HepG2 (cell line): Measurements from ENCODE around the gene B4GALT2. TPM values are rescaled to one million over a fixed set of nuclear protein-coding genes. Genes with fewer than 3 reads are reported as not detected.

Experiments used
- ADNP ChIP-seq: sonication (generic); formaldehyde crosslinking; IDR thresholded peaks from 2 replicates; pipeline ENCODE4 v1.4.0; 2020; ENCODE audit warnings: missing genetic modification reagents
- ATF1 ChIP-seq: IDR thresholded peaks from 2 replicates; pipeline ENCODE4 v1.6.1; 2016; ENCODE audit warnings: mild to moderate bottlenecking, control low read depth
- MXD4 ChIP-seq: IDR thresholded peaks from 2 replicates; pipeline ENCODE4 v1.6.1; 2016; ENCODE audit warnings: mild to moderate bottlenecking, missing biosample characterization, missing genetic modification reagents
- SMAD3 ChIP-seq: sonication (generic); formaldehyde crosslinking; IDR thresholded peaks from 2 replicates; pipeline ENCODE4 v1.4.0; 2020; ENCODE audit warnings: missing genetic modification reagents
- SP4 ChIP-seq: sonication (generic); formaldehyde crosslinking; IDR thresholded peaks from 2 replicates; pipeline ENCODE4 v1.8.1; 2023; ENCODE audit warnings: mild to moderate bottlenecking, missing genetic modification reagents
- SP5 ChIP-seq: IDR thresholded peaks from 2 replicates; pipeline ENCODE4 v1.6.1; 2016; ENCODE audit warnings: low read depth, borderline replicate concordance
- TARDBP ChIP-seq: sonication (generic); formaldehyde crosslinking; IDR thresholded peaks from 2 replicates; pipeline ENCODE4 v1.8.0; 2022; ENCODE audit warnings: mild to moderate bottlenecking, missing genetic modification reagents
- YEATS4 ChIP-seq: sonication (generic); formaldehyde crosslinking; IDR thresholded peaks from 2 replicates; pipeline ENCODE4 v1.4.0; 2020; ENCODE audit warnings: missing genetic modification reagents, borderline replicate concordance
- ZNF883 ChIP-seq: sonication (generic); formaldehyde crosslinking; IDR thresholded peaks from 2 replicates; pipeline ENCODE4 v1.5.1; 2020; ENCODE audit warnings: mild to moderate bottlenecking, missing genetic modification reagents; ENCODE audit errors: not compliant biosample characterization
- polyA plus RNA-seq, 8 experiments: library from polyadenylated mRNA; depleted of rRNA in 3 of 8; stranded (reverse) in 7 of 8; unstranded in 1 of 8; fragments of >200 nt; fragmentation: Illumina TruSeq in 4 of 8; extraction: Trizol in 4 of 8; gene quantifications; 2 replicates each; pipeline versions ENCODE4 v1.2.1 to v1.2.3, GENCODE V29; 2011 to 2016; ENCODE audit warnings: low read depth in 4 of 8, missing spikeins in 1 of 8, mixed read lengths in 1 of 8; ENCODE audit not compliant: insufficient read depth in 1 of 8
- total RNA-seq, 5 experiments: library from RNA; depleted of rRNA; stranded (reverse); fragments of >200 nt; fragmentation: Illumina TruSeq; extraction: Trizol; gene quantifications; 2 replicates each; pipeline ENCODE4 v1.2.3, GENCODE V29; 2016; ENCODE audit warnings: low read depth in 1 of 5
- TF ChIP-seq, protein P1 (sequence below): sonication (generic); formaldehyde crosslinking; IDR thresholded peaks from 2 replicates; pipeline ENCODE4 v1.4.0; 2020; ENCODE audit warnings: mild to moderate bottlenecking, missing genetic modification reagents
- TF ChIP-seq, protein P2 (sequence below): sonication (generic); formaldehyde crosslinking; IDR thresholded peaks from 2 replicates; pipeline ENCODE4 v1.4.0; 2020; ENCODE audit warnings: missing genetic modification reagents

The B4GALT2 gene
- total and polyA plus RNA-seq, 2 of the 13 experiments (the other 11 are each of a cell fraction or from before 2014, with no cell fraction given), result 41.9 to 78.0 TPM

DNA sequence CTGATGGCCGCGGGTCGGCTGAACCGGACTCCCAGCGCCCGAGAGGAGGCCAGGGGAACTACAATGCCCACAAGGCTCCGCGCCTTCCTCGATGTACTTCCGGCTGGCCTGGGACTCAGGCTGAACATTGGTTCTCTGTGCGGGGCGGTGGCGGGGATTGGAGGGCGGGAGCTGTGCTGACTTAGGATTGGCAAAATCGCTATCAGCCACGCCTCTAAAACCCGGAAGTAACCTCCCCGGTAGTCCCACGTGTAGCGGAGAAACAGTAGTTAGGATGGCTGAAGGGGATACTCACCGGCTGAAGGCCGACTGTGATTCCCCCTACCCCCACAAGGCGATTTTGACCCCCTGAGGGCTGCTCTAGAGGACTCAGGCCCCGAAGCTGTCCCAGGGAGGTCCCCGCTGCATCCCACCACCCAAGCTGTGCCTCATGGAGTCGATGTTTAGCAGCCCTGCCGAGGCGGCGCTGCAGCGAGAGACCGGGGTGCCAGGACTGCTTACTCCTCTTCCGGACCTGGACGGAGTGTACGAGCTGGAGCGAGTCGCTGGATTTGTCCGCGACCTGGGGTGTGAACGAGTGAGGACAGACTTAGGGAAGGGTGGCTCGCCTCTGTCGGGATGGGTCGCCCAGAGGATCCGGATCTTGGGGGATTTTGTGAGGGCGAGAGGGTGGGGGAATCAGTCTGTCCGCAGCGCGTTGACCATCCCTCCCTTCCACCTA lies 9.1 kb upstream of the B4GALT2 start, which contains the start of gene DPH2 (continued):
- TF ChIP-seq, protein P1, sequence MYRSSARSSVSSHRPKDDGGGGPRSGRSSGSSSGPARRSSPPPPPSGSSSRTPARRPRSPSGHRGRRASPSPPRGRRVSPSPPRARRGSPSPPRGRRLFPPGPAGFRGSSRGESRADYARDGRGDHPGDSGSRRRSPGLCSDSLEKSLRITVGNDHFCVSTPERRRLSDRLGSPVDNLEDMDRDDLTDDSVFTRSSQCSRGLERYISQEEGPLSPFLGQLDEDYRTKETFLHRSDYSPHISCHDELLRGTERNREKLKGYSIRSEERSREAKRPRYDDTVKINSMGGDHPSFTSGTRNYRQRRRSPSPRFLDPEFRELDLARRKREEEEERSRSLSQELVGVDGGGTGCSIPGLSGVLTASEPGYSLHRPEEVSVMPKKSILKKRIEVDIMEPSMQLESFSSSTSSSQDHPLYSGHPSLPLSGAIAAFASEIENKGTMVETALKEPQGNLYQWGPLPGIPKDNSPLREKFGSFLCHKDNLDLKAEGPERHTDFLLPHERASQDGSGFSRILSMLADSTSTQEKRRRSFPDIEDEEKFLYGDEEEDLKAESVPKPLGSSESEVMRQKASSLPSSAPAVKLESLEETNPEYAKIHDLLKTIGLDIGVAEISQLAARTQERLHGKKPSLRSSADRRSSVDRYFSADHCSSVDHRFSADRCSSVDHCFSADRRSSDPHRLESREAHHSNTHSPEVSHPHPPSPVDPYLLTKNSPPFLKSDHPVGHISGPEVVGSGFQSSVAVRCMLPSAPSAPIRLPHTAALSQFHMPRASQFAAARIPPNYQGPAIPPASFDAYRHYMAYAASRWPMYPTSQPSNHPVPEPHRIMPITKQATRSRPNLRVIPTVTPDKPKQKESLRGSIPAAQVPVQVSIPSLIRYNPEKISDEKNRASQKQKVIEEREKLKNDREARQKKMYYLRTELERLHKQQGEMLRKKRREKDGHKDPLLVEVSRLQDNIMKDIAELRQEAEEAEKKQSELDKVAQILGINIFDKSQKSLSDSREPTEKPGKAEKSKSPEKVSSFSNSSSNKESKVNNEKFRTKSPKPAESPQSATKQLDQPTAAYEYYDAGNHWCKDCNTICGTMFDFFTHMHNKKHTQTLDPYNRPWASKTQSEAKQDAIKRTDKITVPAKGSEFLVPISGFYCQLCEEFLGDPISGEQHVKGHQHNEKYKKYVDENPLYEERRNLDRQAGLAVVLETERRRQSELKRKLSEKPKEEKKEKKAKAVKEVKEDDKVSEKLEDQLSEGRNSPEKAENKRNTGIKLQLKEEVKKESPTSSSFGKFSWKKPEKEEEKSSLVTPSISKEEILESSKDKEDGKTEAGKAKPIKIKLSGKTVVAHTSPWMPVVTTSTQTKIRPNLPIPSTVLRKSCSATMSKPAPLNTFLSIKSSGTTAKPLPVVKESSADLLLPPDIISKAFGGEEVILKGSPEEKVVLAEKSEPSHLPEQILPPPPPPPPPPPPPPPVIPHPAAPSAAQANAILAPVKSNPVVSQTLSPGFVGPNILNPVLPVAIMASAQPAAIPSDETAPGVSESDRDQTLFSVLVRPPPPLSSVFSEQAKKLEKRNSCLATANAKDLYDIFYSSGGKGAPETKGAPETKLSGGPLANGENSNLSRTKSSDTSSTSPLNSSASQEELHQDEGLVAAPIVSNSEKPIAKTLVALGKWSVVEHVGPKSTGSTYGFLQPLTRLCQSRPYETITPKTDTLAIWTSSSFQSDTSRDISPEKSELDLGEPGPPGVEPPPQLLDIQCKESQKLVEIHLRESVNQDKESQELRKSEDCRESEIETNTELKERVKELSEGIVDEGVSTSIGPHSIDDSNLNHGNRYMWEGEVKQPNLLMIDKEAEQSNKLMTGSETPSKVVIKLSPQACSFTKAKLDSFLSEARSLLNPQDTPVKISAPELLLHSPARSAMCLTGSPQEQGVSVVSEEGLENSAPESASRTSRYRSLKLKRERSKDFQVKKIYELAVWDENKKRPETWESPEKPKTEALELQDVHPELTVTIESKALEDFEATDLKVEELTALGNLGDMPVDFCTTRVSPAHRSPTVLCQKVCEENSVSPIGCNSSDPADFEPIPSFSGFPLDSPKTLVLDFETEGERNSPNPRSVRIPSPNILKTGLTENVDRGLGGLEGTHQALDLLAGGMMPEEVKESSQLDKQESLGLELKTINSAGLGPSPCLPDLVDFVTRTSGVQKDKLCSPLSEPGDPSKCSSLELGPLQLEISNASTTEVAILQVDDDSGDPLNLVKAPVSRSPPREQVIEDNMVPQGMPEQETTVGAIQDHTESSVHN (CRISPR knock-in tag), result no peak
- TF ChIP-seq TARDBP (CRISPR knock-in tag), result no peak
- peak; percentile 73 for TF ChIP-seq YEATS4 (CRISPR knock-in tag)
- TF ChIP-seq SP5 (CRISPR knock-in tag), result no peak
- no peak for TF ChIP-seq ZNF883 (CRISPR knock-in tag)
- peak; percentile 99 for TF ChIP-seq MXD4 (CRISPR knock-in tag)
- 0 out of 2 replicates have a peak, but pooled peaks have one; percentile 58 for TF ChIP-seq SP4
- peak; percentile 55; the same call in 1 of the 2 replicates for TF ChIP-seq ATF1 (CRISPR knock-in tag)
- no peak for TF ChIP-seq ADNP (CRISPR knock-in tag)
- TF ChIP-seq SMAD3 (CRISPR knock-in tag), result no peak
- TF ChIP-seq, protein P2, sequence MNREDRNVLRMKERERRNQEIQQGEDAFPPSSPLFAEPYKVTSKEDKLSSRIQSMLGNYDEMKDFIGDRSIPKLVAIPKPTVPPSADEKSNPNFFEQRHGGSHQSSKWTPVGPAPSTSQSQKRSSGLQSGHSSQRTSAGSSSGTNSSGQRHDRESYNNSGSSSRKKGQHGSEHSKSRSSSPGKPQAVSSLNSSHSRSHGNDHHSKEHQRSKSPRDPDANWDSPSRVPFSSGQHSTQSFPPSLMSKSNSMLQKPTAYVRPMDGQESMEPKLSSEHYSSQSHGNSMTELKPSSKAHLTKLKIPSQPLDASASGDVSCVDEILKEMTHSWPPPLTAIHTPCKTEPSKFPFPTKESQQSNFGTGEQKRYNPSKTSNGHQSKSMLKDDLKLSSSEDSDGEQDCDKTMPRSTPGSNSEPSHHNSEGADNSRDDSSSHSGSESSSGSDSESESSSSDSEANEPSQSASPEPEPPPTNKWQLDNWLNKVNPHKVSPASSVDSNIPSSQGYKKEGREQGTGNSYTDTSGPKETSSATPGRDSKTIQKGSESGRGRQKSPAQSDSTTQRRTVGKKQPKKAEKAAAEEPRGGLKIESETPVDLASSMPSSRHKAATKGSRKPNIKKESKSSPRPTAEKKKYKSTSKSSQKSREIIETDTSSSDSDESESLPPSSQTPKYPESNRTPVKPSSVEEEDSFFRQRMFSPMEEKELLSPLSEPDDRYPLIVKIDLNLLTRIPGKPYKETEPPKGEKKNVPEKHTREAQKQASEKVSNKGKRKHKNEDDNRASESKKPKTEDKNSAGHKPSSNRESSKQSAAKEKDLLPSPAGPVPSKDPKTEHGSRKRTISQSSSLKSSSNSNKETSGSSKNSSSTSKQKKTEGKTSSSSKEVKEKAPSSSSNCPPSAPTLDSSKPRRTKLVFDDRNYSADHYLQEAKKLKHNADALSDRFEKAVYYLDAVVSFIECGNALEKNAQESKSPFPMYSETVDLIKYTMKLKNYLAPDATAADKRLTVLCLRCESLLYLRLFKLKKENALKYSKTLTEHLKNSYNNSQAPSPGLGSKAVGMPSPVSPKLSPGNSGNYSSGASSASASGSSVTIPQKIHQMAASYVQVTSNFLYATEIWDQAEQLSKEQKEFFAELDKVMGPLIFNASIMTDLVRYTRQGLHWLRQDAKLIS (CRISPR knock-in tag), result no peak
